ENCODE data around the gene ALDH3B1.

DNA sequence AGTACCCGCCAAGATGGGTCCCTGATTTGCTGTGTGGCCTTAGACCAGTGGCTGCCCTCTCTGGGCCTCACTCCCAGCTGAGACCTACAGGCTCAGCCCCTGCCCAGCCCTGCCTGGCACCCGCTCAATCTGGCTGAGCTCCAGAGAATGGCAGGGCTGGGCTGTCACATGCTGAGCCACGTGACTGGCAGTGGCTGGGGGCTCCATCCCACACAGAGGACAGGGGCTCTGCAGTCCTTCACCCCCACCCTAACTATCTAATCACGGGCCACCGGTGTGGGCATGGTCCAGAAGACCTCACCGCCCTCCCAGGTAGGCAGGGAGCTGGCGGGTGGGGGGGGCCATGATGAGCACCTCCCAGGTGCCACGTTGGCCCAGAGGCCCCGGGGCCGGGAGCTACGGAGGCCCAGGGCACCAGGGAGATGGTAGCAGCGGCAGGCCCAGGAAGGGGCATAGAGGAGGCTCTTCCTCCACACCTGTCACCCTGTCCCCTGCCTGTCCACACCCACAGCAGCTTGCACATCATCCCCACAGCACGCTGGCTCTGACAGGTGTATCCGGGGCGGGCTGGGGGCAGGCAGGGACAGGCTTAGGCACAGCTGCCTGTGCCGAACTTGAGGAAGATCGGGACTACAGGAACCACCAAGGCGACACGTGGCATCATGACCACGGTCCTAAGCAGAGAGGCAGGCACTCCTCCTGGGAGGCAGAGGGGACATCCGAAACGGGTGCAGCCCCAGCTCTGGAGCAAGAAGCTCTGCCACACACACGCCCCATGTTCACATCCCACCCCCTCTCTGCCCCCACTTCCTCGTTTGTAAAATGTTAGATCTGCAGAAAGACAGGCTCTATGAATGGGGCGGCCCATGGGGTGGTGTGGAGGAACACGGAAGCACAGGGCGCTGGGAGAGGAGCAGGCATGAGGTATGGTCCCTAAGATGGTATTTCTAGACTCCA lies 1.5 kb upstream of the ALDH3B1 start:
- TF ChIP-seq, protein P1, sequence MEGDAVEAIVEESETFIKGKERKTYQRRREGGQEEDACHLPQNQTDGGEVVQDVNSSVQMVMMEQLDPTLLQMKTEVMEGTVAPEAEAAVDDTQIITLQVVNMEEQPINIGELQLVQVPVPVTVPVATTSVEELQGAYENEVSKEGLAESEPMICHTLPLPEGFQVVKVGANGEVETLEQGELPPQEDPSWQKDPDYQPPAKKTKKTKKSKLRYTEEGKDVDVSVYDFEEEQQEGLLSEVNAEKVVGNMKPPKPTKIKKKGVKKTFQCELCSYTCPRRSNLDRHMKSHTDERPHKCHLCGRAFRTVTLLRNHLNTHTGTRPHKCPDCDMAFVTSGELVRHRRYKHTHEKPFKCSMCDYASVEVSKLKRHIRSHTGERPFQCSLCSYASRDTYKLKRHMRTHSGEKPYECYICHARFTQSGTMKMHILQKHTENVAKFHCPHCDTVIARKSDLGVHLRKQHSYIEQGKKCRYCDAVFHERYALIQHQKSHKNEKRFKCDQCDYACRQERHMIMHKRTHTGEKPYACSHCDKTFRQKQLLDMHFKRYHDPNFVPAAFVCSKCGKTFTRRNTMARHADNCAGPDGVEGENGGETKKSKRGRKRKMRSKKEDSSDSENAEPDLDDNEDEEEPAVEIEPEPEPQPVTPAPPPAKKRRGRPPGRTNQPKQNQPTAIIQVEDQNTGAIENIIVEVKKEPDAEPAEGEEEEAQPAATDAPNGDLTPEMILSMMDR (IDR thresholded peaks at IDR 0.05), result no peak
- TF ChIP-seq ZFX (IDR thresholded peaks at IDR 0.05; ENCODE audit: borderline replicate concordance), result no peak
